SH-SY5Y (cell line): Measurements from ENCODE around the gene GALNT2.

Experiments
- GATA2 ChIP-seq: IDR thresholded peaks from 2 replicates; pipeline ENCODE4 v1.6.1; 2011; ENCODE audit warnings: mild to moderate bottlenecking, low read depth, low read length
- GATA3 ChIP-seq: IDR thresholded peaks from 2 replicates; pipeline ENCODE4 v1.6.1; 2011; ENCODE audit warnings: low read depth, mild to moderate bottlenecking, low read length, moderate library complexity

DNA sequence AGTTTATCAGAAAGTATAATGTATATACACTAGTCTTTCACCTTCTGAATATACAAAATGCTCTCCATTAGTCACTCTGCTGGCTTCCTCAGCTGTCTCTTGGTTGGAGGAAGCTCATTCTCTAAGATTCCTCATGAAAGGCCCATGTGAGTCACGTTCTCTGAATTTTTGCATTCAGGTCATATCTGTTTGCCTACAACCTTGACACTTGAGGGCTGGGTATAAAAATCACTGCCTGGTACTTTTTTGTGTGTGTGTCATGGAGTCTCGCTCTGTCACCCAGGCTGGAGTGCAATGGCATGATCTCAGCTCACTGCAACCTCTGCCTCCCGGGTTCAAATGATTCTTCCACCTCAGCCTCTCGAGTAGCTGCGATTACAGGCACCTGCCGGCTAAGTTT lies 2.8 kb upstream of the GALNT2 start:
- TF ChIP-seq GATA2: no peak
- TF ChIP-seq GATA3: no peak
